ENCODE data around the gene ULBP1. TPM values are rescaled to one million over a fixed set of nuclear protein-coding genes. Genes with fewer than 3 reads are reported as not detected.
"Not testable (repeated sequence)": the region's sequence is repeated elsewhere in the genome, so short reads cannot be mapped to it uniquely, and the experiment has no call there.

ULBP1 gene
- total RNA-seq, 1 donor from 2014 or later: 0.11 TPM

- Histone ChIP-seq H3K4me1 (peaks cover 3% of the 10 kb centered on the region), H2AFZ (replicated peaks) (no peak overlapping the region), H3K27ac (no peak overlapping the region), H3K79me2 (ENCODE audit: low read depth) (no peaks in the 10 kb centered on the region), H3K4me3 (no peak overlapping the region), H3K27me3 (peaks cover 100% of the 10 kb centered on the region), H3K9ac (no peak overlapping the region), H3K36me3 (no peaks in the 10 kb centered on the region), H3K9me3 (ENCODE audit: low read depth) (no peaks in the 10 kb centered on the region), H3F3A (ENCODE audit: low read depth) (no peaks in the 10 kb centered on the region), H4K20me1 (ENCODE audit: low read depth) (peaks cover 17% of the 10 kb centered on the region), H3K4me2 (no peak overlapping the region)
- H3K4me1 Mint-ChIP-seq: peaks cover 18% of the 10 kb centered on the region
- TF ChIP-seq EZH2phosphoT487 (IDR thresholded peaks at IDR 0.05) (no peak), EZH2 (IDR thresholded peaks at IDR 0.05) (peak; percentile 46), CTCF (IDR thresholded peaks at IDR 0.05) (no peak)
- peaks cover 6% of the 10 kb centered on the region for H3K9me3 Mint-ChIP-seq
- no peak overlapping the region for H3K4me3 Mint-ChIP-seq
- peaks cover 66% of the 10 kb centered on the region for H3K27me3 Mint-ChIP-seq (ENCODE audit: insufficient read depth, low read depth)
- H3K27ac Mint-ChIP-seq: no peak overlapping the region
- H3K36me3 Mint-ChIP-seq: peaks cover 2% of the 10 kb centered on the region
- DNase-seq (ENCODE audit: low spot score): no peak
Observed at GRCh38 chr6:149967591-149967990, 3.8 kb downstream of the ULBP1 start.

- H3K4me1 ChIP-seq; H3K4me2 ChIP-seq; H3K9ac ChIP-seq; H3K36me3 Mint-ChIP-seq; H3K4me3 ChIP-seq; H2AFZ ChIP-seq (replicated peaks); H3F3A ChIP-seq (ENCODE audit: low read depth); H3K27ac ChIP-seq; DNase-seq (ENCODE audit: low spot score); H3K36me3 ChIP-seq; H3K9me3 ChIP-seq (ENCODE audit: low read depth); H3K27ac Mint-ChIP-seq; H3K9me3 Mint-ChIP-seq; H3K4me3 Mint-ChIP-seq; H3K79me2 ChIP-seq (ENCODE audit: low read depth): not testable (repeated sequence)
- Histone ChIP-seq H3K27me3 (peaks cover 100% of the 10 kb centered on the region), H4K20me1 (ENCODE audit: low read depth) (peaks cover 17% of the 10 kb centered on the region)
- Mint-ChIP-seq H3K27me3 (ENCODE audit: insufficient read depth, low read depth) (peaks cover 65% of the 10 kb centered on the region), H3K4me1 (peaks cover 18% of the 10 kb centered on the region)
Observed at GRCh38 chr6:149967999-149968398, 4.3 kb downstream of the ULBP1 start.

GRCh38 chr6:149968909-149969308, 5.2 kb downstream of the ULBP1 start:
- not testable (repeated sequence) for H3K9me3 ChIP-seq (ENCODE audit: low read depth); DNase-seq (ENCODE audit: low spot score); H3F3A ChIP-seq (ENCODE audit: low read depth); H3K9me3 Mint-ChIP-seq; H3K4me3 ChIP-seq; H3K27ac Mint-ChIP-seq; H2AFZ ChIP-seq (replicated peaks); H3K4me3 Mint-ChIP-seq; H3K4me1 ChIP-seq; H3K9ac ChIP-seq; H3K36me3 Mint-ChIP-seq; H3K4me2 ChIP-seq; H3K36me3 ChIP-seq; H3K79me2 ChIP-seq (ENCODE audit: low read depth); H3K27ac ChIP-seq
- Histone ChIP-seq H3K27me3 (peaks cover 100% of the 10 kb centered on the region), H4K20me1 (ENCODE audit: low read depth) (peaks cover 16% of the 10 kb centered on the region)
- peaks cover 67% of the 10 kb centered on the region for H3K27me3 Mint-ChIP-seq (ENCODE audit: insufficient read depth, low read depth)
- H3K4me1 Mint-ChIP-seq: peaks cover 11% of the 10 kb centered on the region

GRCh38 chr6:149969635-149970034, 5.9 kb downstream of the ULBP1 start:
- Mint-ChIP-seq H3K36me3 (peaks cover 2% of the 10 kb centered on the region), H3K27ac (no peak overlapping the region), H3K4me1 (peaks cover 6% of the 10 kb centered on the region), H3K27me3 (ENCODE audit: insufficient read depth, low read depth) (peaks cover 67% of the 10 kb centered on the region), H3K4me3 (no peak overlapping the region), H3K9me3 (peaks cover 5% of the 10 kb centered on the region)
- TF ChIP-seq EZH2phosphoT487 (IDR thresholded peaks at IDR 0.05): no peak
- Histone ChIP-seq H3K79me2 (ENCODE audit: low read depth) (no peaks in the 10 kb centered on the region), H3K27ac (no peak overlapping the region), H3K9ac (no peak overlapping the region), H3K4me3 (no peak overlapping the region), H3K27me3 (peaks cover 100% of the 10 kb centered on the region), H2AFZ (replicated peaks) (no peak overlapping the region), H3K4me2 (no peak overlapping the region), H4K20me1 (ENCODE audit: low read depth) (peaks cover 9% of the 10 kb centered on the region), H3K9me3 (ENCODE audit: low read depth) (no peaks in the 10 kb centered on the region), H3K4me1 (peaks cover 3% of the 10 kb centered on the region), H3F3A (ENCODE audit: low read depth) (no peaks in the 10 kb centered on the region), H3K36me3 (no peaks in the 10 kb centered on the region)
- DNase-seq (ENCODE audit: low spot score): no peak

GRCh38 chr6:149974394-149974793, 10.7 kb downstream of the ULBP1 start:
- H3F3A ChIP-seq (ENCODE audit: low read depth); H3K9me3 ChIP-seq (ENCODE audit: low read depth); H3K36me3 Mint-ChIP-seq; H3K4me3 ChIP-seq; H3K36me3 ChIP-seq; H2AFZ ChIP-seq (replicated peaks); H3K27ac Mint-ChIP-seq; DNase-seq (ENCODE audit: low spot score); H3K9ac ChIP-seq; H3K4me1 Mint-ChIP-seq; H3K4me1 ChIP-seq; H3K4me2 ChIP-seq; H4K20me1 ChIP-seq (ENCODE audit: low read depth); H3K79me2 ChIP-seq (ENCODE audit: low read depth); H3K4me3 Mint-ChIP-seq; H3K9me3 Mint-ChIP-seq; H3K27ac ChIP-seq: not testable (repeated sequence)
- H3K27me3 Mint-ChIP-seq (ENCODE audit: insufficient read depth, low read depth): peaks cover 58% of the 10 kb centered on the region
- peaks cover 100% of the 10 kb centered on the region for H3K27me3 ChIP-seq

Measured in neural progenitor cell (in vitro differentiated cells).